Kidney (tissue), 14 donors: ENCODE measurements around the gene PAFAH1B1. TPM values are rescaled to one million over a fixed set of nuclear protein-coding genes. Genes with fewer than 3 reads are reported as not detected.

Experiments used
- DNase-seq, 5 donors: peaks; one replicate each; pipeline ENCODE4 v3.0.0-alpha.2; 2013 to 2020
- FAIRE-seq: peaks from 2 replicates; lab custom pipeline; 2012; peaks lifted over from hg19 to GRCh38; lab: Jason Lieb, UNC
- H3K27ac ChIP-seq, 2 donors: one replicate each; pipeline ENCODE4 v1.7.0; 2013; ENCODE audit warnings: low read depth in 2 of 2, low read length in 2 of 2, inconsistent platforms in 1 of 2
- H3K27me3 ChIP-seq: one replicate; pipeline ENCODE4 v1.7.1; 2013; ENCODE audit warnings: low read length, inconsistent platforms; ENCODE audit not compliant: control insufficient read depth, insufficient read depth
- H3K36me3 ChIP-seq, 3 donors: one replicate each; pipeline versions ENCODE4 v1.7.0 to v1.7.1; 2013; ENCODE audit warnings: low read length in 3 of 3, control low read depth in 1 of 3, inconsistent platforms in 1 of 3; ENCODE audit not compliant: insufficient read depth in 3 of 3, control insufficient read depth in 2 of 3
- H3K4me1 ChIP-seq, 3 donors: one replicate each; pipeline versions ENCODE4 v1.7.0 to v1.7.1; 2013; ENCODE audit warnings: low read length in 3 of 3, inconsistent platforms in 1 of 3, low read depth in 1 of 3; ENCODE audit not compliant: control insufficient read depth in 2 of 3, insufficient read depth in 2 of 3
- H3K4me3 ChIP-seq, 3 donors: one replicate each; pipeline versions ENCODE4 v1.7.0 to v1.8.1; 2013; ENCODE audit warnings: low read length in 3 of 3, control low read depth in 1 of 3, inconsistent platforms in 1 of 3
- H3K9ac ChIP-seq, 3 donors: one replicate each; pipeline versions ENCODE4 v1.7.0 to v1.7.1; 2013; ENCODE audit warnings: low read length in 3 of 3, control low read depth in 1 of 3, inconsistent platforms in 1 of 3
- H3K9me3 ChIP-seq, 3 donors: one replicate each; pipeline versions ENCODE4 v1.7.0 to v1.7.1; 2013; ENCODE audit warnings: low read length in 3 of 3, control low read depth in 1 of 3, inconsistent platforms in 1 of 3; ENCODE audit not compliant: control insufficient read depth in 2 of 3, insufficient read depth in 1 of 3
- CTCF ChIP-seq: IDR thresholded peaks from 3 replicates; pipeline ENCODE4 v1.5.1; 2012; ENCODE audit warnings: mild to moderate bottlenecking, moderate library complexity, borderline replicate concordance; ENCODE audit not compliant: insufficient read depth; ENCODE audit errors: extremely low read depth
- intact Hi-C: fragments of 100-400 bp; cut with DNase I; formaldehyde crosslinking; loops from one replicate; pipeline ENCODE4 v1.11.1; 2022
- polyA plus RNA-seq: library from polyadenylated mRNA; stranded (reverse); fragments of 350-450 nt; fragmentation: Illumina TruSeq; extraction: RNeasy Lipid Tissue Mini Kit (QIAGEN cat#74804); gene quantifications from one replicate; pipeline ENCODE4 v1.2.3, GENCODE V29; 2014; ENCODE audit warnings: low read depth, low replicate concordance; ENCODE audit not compliant: insufficient read depth
- total RNA-seq: library from RNA; stranded (reverse); fragmentation: NEBNext Ultra II Directional; extraction: Animal tissue kit (Norgen Biotek cat#: 25700); gene quantifications from one replicate; pipeline ENCODE4 v1.2.1, GENCODE V29; 2021
- donor health status: control.
- donor health status: control.
- donor health status: control.
- donor health status: control.
- donor health status: control.
- donor health status: DM: yes; HTN: yes; CAD: no.
- donor health status: Normal renal cell carcinoma (clear cell type).

Gene PAFAH1B1
- total and polyA plus RNA-seq, 2 donors from 2014 or later = 46.7 to 125 TPM

GRCh38 chr17:2700491-2701141 lies 107.2 kb downstream of the PAFAH1B1 start:
- intact Hi-C loops = no loop called here
- no peak for TF ChIP-seq CTCF
- Histone ChIP-seq H3K9me3 (no peaks in the 10 kb centered on the region), H3K9ac (no peak overlapping the region), H3K4me1 (peaks cover 0 to 2% (median 0%) of the 10 kb centered on the region in 3 donors), H3K27ac (no peak overlapping the region), H3K27me3 (no peaks in the 10 kb centered on the region), H3K36me3 (peaks cover 0 to 35% (median 15%) of the 10 kb centered on the region in 3 donors), H3K4me3 (no peak overlapping the region)
- FAIRE-seq (no peak), DNase-seq (peak in 2 of 5 donors; percentile 22 to 71)

- intact Hi-C loops = no loop called here
Measured at GRCh38 chr17:2701161-2701995, 107.9 kb downstream of the PAFAH1B1 start.

DNA sequence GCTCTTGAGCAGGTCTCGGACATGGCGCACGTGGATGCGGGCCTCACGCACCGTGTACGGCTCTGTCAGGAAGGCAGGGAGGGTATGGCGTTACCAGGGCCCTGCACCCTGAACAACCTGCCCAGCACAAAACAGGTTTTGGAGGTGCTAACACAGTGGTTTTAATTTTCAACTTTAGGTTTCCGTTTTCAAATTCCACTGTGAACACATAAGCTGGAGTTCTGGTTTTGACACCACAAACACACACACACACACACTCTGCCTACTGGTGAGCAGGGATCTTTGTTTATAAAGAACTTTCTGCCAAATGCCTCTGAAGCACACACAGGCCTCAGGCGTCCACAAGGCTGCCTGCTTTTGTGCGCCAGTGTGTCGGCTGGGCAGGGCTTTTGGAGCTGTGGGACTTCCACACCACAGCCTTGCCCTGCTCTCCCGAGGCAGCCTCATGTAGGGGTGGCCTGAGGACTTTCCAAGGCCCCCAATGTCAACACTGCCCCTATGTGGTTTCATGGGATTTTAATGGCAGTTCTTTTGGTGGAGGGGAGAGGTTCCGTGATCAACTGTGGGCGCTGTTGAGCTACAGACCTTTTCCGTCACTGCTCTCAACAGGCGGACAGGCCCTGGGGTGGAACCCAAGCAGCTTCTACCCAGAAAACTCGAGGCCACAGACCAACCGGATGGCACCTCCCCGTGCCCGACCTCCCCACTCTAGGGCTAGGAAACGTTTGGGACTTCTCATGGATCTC lies 108.7 kb downstream of the PAFAH1B1 start:
- no peak for TF ChIP-seq CTCF
- no peaks in the 10 kb centered on the region for H3K9me3 ChIP-seq
- H3K4me1 ChIP-seq = peaks cover 0 to 7% (median 6%) of the 10 kb centered on the region in 3 donors
- H3K9ac ChIP-seq = no peak overlapping the region
- intact Hi-C loops = no loop called here
- no peak overlapping the region for H3K27ac ChIP-seq
- no peak overlapping the region for H3K4me3 ChIP-seq
- no peaks in the 10 kb centered on the region for H3K27me3 ChIP-seq
- FAIRE-seq = no peak
- peak in 1 of 5 donors; percentile 61 for DNase-seq
- peaks cover 0 to 32% (median 10%) of the 10 kb centered on the region in 3 donors for H3K36me3 ChIP-seq

More at GRCh38 chr17:2701161-2701995, 107.9 kb downstream of the PAFAH1B1 start:
- no peak overlapping the region for H3K9ac ChIP-seq
- peaks cover 0 to 3% (median 3%) of the 10 kb centered on the region in 3 donors for H3K4me1 ChIP-seq
- peak in 2 of 5 donors; percentile 26 to 78 for DNase-seq
- no peaks in the 10 kb centered on the region for H3K27me3 ChIP-seq
- FAIRE-seq = no peak
- no peaks in the 10 kb centered on the region for H3K9me3 ChIP-seq
- peaks cover 0 to 32% (median 13%) of the 10 kb centered on the region in 3 donors for H3K36me3 ChIP-seq
- TF ChIP-seq CTCF = no peak
- no peak overlapping the region for H3K27ac ChIP-seq
- H3K4me3 ChIP-seq = no peak overlapping the region
